GM19452 (cell line): ENCODE data around the gene NT5C1B.
A peak's percentile ranks its signal among the peaks of the same experiment; 100 is the strongest.
"Not testable (repeated sequence)": the region's sequence is repeated elsewhere in the genome, so short reads cannot be mapped to it uniquely, and the experiment has no call there.

Source experiments
- ATAC-seq: cut with Tn5 transposase; IDR thresholded peaks from one replicate; pipeline ENCODE4 v1.9.1; 2021; ENCODE audit not compliant: unreplicated experiment

The NT5C1B gene

DNA sequence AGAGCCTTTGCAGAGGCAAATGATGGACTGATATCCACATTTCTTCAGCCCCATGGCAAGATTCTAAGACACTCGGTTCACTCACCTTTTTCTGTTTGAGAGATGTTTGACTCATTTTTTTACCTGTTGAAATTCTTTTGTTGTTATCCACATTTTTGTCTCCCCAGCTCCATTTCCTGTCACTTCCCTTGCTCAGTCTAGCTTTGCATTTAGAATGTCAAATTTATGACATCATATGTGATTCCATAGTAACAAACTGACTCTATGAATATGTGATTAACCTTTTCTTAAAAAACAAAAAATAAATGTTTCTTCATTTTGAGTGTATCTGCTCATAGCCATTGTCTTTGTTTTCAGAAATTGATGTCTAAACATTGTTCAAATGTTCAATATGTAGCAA is at the start of gene NT5C1B:
Gene NT5C1B (minus strand): TSS at position 216 of the 400 bp plus-strand sequence. CDS start 101 bp downstream, at position 115.
- no peak for ATAC-seq

DNA sequence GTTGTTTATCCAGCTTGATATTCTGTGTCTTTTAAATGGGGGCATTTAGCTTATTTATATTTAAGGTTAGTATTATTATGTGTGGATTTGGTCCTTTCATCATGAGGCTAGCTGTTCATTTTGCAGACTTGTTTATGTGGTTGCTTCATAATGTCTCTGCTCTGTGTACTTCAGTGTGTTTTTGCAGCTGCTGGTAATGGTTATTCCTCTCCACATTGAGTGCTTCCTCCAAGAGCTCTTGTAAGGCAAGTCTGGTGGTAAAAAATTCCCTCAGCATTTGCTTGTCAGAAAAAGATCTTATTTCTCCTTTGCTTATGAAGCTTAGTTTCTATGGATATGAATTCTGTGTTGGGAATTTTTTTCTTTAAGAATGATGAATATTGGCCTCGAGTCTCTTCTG is 47.8 kb upstream of the NT5C1B start:
- no peak for ATAC-seq

DNA sequence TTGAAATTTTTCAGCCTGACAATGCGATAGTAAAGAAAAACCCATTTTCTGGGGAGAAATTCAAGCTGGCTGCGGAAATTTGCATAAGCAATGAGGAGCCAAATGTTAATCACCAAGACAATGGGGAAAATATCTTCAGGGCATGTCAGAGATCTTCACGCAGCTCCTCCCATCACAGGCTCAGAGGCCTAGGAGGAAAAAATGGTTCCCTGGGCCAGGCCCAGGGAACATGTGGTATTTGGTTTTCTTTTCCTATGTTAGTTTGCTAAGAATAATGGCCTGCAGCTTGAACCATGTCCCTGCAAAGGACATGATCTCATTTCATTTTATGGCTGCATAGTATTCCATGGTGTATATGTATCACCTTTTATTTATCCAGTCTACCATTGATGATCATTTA is 43.3 kb upstream of the NT5C1B start:
- not testable (repeated sequence) for ATAC-seq

DNA sequence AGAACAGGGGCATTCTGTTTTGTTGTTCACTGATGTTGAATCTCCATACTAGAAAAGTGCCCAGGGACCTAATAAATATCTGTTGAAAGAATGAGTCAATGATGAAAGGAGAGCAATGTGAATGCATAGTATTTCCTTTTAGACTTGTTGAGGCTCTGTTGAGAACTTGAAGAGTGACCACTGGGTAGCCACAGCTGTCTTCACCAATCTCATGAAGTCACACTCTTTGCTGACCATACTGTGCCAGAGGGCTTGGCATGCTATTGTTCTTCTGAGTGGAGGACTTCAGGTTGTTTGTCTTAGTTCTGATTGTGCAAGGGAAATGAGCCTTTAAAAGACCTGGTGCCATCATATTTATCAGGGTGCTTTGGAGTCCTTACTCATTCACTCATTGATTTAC is 41.6 kb upstream of the NT5C1B start:
- ATAC-seq: no peak

DNA sequence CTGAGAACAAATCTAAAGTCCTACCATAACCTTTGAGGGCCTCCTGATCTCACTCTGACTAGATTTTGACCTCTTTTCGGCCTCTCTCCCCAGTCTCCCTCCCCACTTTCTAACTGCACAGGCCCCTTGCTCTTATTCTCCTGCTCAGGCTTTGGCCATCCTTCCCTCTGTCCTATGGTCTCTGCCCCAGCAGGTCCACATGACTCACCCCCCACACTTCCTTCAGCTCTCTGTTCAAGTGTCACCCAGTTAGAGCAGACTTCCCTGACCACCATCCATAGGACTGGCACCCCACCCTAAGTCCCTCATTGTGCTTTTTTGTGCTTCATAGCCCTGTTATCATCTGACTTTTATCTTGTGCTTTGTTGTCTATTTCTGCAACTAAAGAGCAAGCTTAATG is 41.2 kb upstream of the NT5C1B start:
- ATAC-seq: no peak

DNA sequence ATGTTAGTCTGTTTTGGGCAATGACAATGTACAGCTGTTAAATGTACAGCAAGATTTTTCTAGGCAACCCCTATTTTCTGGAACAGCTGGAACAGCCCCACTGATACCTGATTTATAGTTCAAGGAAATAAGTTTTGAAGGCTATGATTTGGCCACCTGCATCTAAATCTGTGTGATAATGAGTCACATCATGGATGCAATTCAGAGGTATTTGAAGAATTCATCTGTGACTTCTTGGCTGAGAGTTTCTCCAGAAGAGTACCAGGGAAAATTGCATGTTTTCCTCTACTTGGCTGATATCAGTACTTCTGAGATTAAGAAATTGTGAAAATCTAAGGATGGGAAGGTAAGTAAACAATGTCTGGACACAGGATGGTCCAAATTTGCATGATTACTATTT is 40.7 kb upstream of the NT5C1B start:
- no peak for ATAC-seq

DNA sequence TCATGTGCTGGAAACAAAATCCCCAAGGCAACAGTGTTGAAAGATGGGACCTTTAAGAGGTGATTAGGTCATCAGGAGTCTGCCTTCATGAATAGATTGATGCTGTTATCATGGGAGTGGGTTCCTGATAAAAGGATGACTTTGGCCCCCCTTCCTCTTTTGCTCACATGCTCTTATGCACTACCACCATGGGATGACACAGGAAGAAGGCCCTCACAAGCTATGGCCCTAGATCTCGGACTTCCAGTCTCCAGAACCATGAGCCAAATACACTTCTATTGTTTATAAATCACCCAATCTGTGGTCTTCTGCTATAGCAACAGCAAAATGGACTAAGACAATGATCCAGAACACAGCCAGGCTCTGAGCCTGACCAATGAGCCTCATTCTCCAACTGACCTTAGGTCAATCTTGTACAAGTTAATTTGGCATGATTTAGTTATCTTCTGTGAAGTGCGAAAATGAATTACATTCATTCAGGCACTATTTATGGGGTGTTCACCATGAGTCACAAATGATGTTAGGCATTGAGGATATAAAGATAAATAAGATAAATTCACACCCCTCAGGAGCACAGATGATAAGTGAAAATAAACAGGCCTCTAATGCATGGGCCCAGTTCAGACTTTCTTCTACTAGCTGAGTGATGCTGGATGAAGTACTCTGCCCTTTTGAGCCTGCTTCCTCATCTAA is 37.7 kb upstream of the NT5C1B start:
- ATAC-seq: no peak

DNA sequence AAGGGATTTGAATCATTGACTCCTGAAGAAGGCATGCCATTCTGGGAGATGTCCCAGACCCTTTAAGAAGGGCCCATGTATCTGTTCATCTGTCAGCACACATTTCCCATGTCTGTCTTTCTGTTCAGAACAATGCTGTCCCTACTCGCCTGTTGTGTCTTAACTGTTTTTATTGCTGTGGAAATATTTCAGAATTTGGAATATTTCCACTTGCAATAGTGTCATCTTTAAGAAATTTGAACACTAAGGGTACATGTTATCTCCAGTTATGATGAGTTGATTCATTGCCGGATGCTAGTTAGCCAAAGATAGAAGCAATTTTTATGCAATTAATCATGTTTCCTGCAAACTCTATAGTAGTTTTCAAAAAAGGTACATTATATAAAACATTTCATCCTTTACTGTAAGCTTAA is 36.9 kb upstream of the NT5C1B start:
- no peak for ATAC-seq

DNA sequence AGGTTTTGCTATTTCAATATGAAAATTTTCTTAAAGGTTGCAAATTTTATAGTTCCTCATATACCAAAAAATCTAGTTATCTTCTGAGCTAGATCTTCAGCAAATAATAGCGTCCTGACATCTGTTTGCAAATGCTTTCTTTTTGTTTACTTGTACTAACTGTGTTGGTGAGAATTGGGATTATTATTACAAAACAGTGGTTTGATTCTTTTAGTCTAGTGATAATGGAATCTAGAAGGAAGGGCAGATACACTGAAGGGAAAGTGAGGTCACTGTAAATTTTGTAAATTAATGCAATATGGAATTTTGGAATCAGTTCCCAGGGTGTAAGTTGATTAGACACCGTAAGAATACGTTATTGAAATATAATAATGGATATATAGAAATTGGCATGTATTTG is 36.2 kb upstream of the NT5C1B start:
- no peak for ATAC-seq

DNA sequence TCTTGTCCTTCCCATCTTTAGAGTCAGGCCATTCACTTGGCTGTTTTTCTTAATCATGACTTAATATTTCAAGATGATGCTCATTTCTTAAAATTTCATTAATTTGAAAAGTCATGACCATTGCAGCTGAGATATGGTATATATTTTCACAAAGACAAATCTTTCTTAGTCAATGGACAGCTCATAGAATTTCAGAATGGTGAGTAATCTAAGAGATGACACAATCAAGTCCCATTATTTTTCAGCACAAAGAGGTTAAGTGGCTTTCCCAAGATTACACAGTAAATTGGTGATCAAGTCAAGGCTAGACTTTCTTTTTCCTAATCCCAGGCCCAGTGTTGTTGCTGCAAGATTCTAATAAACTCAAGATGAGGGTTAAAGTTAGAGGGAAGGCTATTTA is 34.4 kb upstream of the NT5C1B start:
- no peak for ATAC-seq

DNA sequence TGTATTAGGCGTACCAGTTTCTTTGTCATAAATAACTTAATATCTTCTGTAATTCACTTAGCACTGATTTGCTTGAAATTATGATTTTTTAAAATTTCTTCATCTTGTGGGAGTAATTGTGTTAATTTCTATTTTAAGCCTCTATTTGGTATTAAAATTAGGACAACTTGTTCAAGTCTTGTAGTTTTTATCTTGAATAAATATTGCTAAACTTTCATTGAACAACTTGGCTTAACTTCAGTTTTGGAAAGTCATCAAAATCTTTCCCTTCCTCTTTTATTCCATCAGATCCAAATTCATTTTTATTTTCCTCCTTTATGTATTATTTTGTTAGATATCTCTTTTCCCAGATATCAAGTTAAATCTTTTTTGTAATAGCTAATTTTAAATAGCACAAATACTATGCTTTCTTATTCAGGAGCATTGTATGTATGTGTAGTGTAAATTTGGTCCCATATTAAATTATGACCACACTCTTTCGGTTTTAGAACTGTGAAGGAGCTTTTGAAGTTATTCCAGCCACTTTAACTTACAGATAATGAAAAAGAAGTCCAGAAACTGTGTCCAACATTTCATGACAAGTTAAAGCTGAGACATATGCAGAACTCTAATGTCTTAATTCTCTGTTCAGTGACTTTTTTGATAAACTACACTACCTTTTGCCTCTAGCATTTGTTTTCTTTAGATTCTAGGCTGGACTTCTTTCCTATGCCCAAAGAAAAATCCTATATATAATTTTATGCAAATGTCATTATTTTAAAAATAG is 31.7 kb upstream of the NT5C1B start:
- no peak for ATAC-seq

DNA sequence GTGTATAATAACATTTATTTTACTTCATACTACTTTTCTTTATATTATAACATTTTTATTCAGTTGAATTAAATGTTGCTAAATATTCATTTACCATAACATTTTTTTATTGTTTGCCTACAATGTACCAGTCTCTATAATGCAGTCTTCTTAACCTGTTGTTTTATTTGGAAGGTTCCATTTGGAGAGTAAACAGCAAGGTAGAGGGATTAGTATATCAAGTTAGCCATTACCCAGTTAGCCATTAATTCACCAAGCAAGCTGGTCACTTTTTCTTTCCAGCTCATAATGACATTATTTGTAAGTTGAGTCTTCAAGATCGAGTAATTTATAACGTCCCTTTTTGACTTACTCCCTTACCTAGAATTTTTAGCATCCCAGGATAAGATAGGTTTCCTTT is 29.7 kb upstream of the NT5C1B start:
- ATAC-seq: no peak

DNA sequence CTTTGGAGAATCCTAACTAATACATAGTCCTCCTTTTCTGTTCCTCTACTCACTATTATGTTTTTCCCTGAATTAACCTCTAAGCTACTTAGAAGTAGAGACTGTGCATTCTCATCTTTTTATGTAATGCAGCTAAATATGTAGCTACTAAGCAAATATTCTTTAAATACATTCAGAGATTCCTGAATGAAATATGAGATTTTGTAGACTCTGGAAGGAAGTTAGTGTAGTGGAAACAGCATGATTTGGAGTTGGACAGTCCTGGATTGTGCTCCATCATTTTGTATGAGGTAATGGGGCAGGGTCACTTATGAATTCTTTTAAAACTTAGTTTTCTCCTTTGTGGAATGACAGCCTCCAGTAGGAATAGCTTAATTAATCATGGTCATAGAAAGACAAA is 24.7 kb upstream of the NT5C1B start:
- no peak for ATAC-seq

DNA sequence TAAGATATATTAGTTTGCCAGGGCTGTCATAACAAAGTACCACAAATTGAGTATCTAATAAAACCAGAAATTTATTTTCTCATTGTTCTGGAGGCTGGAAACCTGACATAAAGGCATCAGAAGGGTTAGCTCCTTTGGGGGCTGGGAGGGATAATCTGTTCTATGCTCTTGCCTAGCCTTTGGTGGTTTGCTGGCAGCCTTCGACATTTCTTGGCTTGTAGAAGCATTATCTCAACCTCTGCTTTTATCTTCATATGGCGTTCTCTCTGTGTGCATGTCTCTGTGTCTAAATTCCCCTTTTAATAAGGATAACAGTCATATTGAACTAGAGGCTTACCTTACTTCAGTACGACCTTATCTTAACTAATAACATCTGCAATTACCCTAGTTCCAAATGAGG is 22.8 kb upstream of the NT5C1B start:
- ATAC-seq: no peak

DNA sequence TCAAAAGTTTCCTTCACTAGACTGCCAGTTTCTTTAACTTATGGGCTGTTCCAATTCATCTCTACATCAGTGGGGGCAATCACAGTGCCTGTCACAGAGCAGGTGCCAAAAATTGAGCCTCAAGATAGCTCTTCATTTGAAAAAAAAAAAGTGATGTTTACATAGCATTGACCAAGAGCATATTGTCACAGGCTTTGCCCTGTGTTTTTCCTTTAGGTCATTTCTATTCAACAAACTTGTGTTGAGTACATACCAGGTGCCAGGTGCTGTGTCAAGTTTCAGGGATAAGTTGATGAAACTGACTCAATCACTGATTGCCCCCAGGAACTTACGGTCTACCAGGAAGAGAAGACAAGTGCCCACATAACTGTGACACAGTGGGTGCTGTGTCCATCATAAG is 22.2 kb upstream of the NT5C1B start:
- ATAC-seq: no peak

DNA sequence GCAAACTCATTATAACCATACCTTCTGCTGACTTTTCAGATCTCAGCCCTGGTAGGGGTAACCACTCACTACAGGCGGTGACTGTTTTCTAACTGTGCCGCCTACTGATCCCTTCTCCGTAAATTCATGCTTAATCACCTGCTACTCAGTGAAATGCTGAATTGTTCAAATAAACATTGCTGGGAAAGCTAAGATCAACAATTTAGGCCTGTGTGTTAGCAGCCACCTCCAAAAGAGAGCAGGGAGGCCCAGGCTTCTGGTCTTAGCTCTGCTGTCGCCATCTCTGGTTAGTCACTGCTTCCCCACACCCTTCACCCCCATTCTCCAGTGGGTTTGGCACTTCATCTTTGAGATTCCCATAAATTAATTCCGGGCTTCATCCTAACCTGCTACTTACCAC is 21.8 kb upstream of the NT5C1B start:
- ATAC-seq: no peak

DNA sequence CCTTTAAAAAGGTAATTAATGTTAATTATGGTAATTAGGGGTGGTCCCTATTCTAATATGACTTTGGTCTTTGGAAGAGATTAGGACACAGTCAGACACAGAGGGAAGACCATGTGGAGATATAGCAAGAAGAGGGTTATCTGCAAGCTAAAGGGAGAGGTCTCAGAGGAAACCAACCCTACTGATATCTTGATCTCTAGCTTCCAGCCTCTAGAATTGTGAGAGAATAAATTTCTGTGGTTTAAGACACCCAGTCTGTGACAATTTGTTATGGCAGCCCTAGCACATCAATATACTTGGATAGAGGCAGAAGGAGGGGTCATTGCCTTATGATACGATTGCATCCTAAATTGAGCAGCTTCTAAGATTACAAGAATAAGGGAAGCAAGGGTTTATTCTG is 21.3 kb upstream of the NT5C1B start:
- ATAC-seq: no peak

DNA sequence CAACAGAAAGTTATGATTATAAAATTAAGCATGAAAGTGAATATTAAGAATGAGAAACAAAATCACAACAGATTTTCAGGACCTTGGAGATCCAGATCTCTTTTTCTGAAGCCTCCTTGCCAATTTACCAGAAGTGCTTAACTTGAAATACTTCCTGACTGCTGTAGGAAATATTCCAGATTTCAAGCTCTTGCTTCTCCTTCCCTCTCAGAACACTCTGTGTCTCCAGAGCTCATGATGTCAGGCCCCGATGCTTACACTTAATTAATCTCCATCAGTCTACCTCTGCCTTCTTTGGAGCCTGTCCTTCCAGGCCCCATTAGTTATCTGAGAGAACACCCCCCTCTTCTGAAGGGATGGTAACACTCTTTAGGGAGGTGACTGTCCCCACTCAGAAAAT is 20.7 kb upstream of the NT5C1B start:
- ATAC-seq: no peak

DNA sequence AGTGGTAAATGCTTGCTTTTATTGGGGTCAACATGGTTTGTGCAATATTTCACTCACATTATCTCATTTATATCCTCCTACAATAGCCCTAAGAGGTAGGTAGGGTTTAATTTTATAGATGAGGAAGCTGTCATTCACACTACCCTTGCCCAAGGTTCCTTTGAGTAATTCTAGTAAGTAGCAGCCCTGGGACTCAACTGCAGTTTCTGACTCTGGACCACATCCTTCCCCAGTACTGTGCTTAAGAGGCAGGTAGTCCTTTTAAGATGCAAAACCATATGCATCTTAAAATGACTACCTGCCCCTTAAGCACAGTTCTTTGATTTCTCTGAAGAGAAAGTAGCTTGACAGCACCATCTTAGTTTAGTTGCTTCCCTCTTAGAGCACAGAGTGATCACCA is 15.7 kb upstream of the NT5C1B start:
- ATAC-seq: peak; percentile 66

DNA sequence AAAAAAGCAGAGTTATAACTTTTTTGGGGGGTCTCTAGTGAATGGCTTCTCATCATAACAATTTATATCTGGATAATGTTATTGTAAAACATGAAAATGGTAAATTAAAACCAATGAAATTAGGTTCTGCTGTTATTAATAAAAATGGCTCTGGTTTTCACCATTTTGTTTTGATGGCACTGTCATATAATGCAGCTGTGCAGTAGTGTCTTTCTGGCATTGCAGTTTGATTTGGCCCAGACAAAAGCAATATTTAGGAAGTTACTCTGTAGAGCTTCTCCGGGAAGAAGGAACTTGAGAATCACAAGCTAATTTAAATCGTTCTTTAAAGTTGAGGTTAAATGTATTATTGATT is 15.1 kb upstream of the NT5C1B start:
- ATAC-seq: no peak

DNA sequence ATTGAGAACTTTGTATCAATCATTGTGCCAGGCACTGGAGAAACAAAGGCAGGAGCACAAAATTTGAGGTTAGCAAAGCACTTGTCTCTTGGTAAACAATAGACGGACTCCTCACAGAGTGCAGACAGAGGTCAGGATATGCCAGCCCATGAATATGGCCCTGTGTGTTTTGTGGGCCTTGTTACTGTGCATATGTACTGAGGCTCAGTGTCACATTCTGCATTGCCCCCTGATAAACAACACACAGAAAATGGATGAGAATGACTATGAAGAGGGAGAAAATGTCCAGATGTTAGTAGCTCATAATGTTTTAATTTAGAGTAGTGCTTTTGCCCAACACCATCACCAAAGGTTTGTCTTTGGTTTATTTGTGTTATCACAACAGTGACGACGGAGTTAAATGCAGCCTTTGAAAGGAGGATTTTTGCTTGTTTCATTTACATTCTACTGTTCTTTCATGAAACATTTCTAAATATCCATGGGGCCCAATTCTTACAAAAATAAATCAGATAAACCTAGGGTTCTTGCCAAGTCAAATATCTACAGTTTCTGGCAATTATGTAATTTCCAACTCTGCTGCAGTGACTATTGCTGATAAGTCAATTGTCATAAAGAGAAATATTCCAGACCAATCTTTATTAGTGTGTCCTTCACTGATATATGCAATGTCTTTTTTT is 14.6 kb upstream of the NT5C1B start:
- no peak for ATAC-seq

DNA sequence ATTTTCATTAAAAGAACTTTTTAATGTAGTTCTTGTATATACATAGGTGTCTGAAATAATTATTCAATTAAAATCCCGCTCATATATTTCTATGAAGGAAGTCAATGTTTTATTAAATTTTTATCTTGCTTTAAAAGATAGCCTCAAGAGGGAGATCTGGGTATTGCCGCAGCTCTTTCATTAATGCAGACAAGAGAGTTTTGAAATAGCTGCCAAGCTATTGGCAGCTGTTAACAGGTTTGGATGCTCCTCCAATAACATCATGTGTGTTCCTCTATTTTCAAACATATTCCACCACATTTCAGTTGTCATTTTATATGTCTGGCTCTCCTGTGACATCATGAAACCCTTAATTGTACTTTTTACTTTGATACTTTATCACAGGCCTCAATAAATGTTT is 12.9 kb upstream of the NT5C1B start:
- ATAC-seq: no peak
